SK-N-DZ (cell line): ENCODE data around the gene MROH9.
A peak's percentile ranks its signal among the peaks of the same experiment; 100 is the strongest.

ENCODE experiments used
- DNase-seq: peaks from one replicate; pipeline ENCODE4 v3.0.0-alpha.2; 2015; ENCODE audit warnings: low spot score

The MROH9 gene

DNA sequence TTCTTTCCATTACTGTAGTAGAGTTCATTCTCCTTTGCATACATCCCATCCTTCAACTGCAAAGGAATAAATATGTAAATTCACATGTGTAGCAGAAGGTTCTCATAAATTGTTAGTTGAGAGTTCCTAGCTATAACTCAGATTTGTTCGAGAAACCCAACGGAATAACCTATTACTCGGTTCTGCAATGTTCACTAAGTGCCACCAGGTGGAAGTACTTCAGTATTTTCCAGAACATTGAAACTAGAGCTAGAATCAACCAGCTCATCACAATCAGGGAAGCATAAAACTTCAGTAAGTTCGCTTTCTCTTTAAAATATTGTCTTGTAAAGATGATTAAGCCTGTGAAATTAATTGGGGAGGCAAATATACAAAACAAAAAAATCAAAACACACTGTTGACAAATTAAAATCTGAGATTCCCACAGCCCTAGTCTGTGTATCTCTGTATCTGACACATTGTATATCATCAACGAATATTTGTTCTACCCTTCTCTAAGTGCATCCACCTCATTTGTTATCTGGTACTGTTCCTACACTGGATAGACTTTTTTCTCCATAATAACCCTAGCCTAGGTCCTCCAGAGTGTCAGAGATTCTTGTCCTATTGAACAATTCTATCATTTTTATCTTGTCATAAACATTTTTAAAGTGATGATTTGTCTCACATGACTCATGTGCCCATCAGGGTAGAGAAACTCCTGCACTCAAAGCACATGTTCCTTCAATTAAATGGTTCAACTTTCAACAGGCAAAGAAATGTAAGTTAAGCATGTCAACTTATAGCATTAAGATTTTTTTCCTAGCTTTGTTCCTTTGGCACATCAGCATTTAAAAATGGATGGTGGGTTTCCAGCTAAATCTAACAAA, 31.9 kb downstream of the MROH9 start:
- DNase-seq, result peak; percentile 6

DNA sequence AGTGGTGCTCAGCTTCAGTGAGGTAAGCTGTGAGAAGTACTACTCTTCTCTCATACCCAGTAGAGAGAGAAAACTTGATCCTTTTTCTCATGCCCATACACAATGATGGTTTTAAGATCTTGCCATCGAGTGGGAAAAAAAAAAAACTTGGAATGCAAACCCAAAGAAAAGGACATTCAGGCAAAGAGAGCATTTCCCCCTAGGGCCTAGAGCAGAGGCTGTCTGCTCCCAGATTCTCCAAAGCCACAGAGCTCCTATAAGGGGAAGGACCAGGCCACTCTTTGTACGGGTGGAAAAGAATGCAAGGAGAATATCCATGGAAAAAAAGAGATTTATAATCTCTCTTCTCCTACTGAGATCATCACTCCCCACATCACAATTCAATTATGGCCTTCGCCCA, 34.9 kb downstream of the MROH9 start:
- no peak for DNase-seq

DNA sequence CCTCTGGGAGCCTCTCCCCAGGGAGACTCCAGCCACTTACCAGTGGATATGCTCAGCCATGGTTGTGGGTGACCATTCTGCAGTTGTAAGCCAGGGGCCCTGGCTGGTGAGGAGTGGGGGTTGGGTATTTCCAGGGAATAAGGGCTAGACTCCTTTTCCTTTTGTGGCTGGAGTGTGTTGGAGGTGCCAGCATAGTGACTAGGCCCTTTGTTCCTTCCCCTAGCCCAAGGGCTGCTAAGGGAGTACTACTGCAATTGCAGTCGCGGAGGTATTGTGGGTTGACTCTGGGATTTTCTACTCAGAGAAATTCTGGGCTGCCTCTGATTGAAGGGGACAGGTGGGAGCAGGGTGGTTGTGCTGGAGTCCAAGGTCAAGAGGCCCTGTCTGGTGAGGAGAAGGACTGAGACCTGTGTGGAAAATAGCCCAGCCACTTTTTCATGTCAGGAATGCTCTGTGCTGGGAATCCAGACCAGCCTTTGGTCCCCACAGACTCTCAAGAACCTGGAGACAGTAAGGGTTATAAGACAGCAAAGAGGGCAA, 43.1 kb downstream of the MROH9 start:
- DNase-seq, result no peak

DNA sequence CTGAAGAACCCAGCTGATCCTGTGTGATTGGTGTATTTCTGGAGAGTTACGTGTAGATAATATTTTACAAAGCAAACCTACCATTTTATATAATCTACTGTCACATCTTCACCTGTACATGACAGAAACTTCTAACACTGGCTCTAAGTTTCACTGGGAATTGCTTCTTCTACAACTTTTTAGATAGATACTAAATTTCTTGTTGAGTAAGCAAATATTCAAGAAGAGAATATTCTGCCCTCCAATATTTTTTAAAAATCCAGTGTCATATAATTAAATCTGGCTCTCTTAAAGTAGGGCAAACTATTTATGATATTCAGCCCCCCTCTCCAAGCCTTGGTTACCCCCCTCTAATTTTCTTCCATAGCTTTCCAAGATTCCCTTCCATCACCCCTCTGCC, 50.1 kb downstream of the MROH9 start:
- no peak for DNase-seq

DNA sequence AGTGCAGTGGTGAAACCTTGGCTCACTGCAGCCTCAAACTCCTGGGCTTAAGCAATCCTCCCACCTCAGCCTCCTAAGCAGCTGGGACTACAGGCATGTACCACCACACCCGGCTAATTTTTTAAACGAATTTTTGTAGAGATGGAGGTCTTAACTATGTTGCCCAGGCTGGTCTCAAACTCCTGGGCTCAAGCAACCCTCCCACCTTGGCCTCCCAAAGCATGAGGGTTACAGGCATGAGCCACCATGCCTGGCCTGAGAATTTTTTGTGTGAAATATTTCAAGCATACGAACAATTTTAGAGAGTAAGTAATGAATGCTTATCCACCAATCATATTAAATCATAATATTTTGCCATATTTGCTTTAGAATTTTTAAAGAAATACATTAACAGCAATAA, 51.6 kb downstream of the MROH9 start:
- DNase-seq, result no peak

DNA sequence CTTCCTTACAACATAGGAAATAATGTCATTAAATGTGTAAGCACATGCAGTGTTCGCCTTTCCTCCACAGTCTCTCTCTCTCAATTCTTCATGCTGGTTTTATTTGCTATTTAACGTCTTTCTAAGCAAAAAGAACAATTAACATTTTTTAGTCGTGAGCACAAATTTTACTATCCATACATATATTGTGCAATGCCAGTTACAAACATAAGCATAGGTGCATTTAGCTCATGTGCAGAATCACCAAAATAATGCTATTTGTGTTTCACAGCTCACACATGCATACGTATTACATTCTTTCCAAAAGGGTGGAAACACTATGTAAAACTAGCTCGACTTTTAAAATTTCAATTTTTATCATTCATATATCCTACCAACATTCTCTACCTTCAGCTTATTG, 52.1 kb downstream of the MROH9 start:
- no peak for DNase-seq

DNA sequence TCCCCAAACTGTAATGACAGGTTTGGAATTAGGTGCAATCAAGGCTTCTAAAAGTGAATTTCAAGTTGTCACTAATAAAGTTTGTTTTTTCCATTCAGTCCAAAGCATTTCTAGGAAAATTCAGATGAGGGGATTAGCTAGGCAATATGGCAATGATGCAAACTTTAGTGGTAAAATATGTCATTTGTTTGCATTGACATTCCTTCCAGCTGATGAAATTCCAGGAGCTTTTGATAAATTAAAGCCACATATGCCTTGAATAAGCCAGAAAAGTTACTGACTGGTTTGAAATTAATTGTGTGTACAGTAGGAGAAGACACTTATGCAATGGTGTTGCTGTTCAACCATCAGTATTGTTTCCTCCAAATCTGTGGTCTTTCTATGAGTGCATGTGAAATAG, 57.8 kb downstream of the MROH9 start:
- DNase-seq, result no peak

DNA sequence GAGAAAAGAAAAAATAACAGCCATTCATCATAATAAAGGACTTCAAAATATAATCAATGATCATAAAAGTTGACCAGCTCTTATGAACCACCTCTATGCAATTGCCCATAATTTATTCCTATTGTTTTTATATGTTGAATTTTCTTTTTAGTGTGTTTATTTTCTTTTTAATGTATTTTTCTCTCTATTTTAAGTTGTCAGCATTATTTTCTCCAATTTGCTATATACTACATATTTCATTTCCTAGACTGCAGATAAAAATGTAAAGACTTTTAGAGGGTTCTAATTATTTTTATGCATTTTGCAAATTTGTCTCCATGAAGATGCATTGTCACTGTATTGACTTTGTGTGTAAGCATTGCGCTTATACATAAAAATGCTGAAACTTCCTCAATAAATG, 58.4 kb downstream of the MROH9 start:
- DNase-seq, result no peak

DNA sequence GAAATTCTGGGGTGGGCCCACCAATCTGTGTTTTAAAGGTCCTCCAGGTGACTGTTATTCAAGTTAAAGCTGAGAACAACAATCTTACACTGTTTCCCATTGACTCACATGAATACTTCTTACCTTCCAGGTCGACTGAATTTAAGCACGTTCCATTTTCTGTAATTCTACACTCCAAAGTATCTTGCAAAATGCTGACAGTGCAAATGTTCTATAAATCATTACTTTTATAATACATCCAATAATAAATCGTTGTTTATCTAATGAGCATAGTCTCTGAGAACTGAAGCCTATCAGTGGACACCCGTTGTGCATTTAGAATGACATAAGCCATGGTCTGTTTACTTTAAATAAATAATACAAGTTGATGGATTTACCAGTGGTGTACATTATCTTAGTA, 79.5 kb downstream of the MROH9 start:
- no peak for DNase-seq

DNA sequence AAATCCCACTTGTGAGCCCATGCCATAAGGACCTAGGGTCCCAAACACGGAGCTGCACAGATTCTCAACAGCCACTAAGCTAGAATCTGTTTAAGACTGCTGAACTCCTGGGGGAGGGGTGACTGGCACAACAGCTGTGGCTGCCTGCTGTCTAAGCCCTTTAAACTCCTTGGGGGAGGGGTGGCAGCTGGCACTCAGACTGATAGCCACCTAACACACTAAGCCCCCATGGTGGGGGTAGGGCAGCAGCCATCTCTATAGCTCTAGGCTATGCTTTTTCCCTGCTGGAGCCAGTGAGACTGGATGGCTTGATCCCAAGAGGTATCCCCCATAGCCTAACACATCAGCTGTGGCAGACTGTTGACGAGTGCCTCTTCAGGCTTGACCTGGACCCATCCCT, 82.1 kb downstream of the MROH9 start:
- peak; percentile 1 for DNase-seq

DNA sequence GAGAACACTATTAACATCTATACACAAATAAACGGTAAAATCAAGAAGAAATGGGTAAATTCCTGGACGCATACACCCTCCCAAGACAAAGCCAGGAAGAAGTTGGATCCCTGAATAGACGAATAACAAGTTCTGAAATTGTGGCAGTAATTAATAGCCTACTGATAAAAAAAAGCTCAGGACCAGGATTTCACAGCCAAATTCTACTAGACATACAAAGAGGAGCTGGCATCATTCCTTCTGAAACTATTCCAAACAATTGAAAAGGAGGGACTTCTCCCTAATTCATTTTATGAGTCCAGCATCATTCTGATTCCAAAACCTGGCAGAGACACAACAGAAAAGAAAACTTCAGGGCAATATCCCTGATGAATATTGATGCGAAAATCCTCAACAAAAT, 84.6 kb downstream of the MROH9 start:
- no peak for DNase-seq

DNA sequence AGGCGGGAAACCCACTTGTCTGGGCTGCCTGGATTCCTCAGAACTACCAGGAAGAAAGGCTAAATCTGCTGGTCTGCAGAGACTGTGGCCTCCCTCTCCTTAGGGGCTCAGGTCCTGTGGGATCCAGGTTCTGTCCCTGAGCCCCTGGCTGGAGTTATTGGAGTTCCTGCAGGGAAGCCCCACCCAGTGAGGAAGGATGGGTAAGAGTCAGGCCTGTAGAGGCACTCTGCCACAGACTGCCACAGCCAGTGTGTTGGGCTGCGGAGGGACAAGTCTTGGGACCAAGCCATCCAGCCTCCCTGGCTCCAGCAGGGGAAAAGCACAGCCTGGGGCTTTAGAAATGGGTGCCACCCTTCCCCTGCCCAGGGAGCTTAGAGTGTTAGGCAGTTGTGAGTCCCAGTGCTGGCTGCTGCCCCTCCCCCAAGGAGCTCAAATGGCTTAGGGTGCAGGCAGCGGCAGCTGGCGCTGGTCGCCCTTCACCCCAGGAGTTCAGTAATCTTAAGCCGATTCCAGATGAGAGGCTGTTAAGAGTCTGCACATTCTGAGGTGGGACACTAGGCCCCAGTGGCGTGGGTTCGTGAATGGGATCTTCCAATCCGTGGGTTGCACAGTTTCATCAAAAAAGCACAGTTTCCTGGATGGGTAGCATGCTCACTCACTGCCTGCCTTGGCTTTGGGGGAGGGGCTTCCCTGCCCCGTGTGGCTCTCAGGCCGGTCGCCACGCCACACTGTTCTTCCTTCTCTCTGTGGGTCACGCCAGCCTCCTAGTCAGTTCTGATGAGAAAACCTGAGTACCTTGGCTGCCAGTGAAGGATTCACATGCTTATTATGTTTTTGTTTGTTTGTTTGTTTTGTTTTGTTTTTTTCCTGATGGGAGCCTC, 97.7 kb downstream of the MROH9 start:
- DNase-seq, result no peak

DNA sequence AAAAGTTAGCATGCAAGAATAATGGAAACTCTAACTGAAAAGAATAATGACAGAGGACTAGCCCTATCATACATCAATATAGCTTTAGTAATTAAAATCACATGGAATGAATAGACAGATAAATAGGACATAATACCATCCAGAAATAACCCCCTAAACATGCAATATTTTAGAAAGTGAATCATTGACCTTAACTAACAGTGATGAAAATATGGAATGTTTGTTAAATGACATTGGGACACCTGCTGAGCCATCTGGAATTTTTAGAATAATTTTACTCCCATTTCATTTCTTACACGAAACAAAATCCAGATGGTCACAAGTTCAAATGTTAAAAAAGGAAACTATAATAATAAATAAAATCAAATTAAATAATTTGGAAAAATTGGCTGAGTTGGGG, 102.3 kb downstream of the MROH9 start:
- no peak for DNase-seq

DNA sequence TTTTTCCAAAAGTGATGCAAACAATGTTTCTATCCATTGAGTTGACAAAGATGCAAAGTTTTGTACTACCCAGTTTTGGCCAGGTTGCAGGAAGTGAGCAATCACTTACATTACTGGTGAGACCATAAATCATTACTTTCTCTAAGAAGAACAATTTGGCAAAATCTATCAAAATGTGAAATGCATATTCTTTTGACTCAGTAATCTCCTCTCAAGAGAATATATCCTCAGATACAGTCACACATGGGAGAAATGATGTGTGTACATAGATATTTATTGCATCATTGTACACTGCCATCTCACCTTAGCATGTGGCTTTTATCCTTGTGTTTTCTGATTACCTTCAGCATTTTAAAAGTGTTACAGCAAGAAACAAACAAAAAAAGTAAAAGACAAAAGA, 103.0 kb downstream of the MROH9 start:
- DNase-seq, result no peak

DNA sequence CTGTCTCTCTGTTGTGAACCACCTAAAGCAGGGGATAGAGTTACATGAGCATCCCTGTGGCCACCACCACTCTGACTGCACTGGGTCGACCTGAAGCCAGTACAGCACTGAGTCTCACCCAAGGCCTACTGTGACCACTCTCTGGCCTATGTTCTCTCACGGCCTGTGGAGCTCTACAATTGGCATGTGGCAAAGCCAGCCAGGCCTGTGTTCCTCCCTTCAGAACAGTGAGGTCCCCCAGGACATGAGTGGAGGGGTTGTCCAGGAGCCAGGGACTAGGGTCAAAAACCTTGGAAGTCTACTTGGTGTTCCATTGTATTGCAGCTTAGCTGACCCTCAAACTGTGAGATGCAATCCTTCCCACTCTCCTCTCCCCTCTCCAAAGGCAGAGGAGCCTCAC, 112.7 kb downstream of the MROH9 start:
- DNase-seq, result no peak

DNA sequence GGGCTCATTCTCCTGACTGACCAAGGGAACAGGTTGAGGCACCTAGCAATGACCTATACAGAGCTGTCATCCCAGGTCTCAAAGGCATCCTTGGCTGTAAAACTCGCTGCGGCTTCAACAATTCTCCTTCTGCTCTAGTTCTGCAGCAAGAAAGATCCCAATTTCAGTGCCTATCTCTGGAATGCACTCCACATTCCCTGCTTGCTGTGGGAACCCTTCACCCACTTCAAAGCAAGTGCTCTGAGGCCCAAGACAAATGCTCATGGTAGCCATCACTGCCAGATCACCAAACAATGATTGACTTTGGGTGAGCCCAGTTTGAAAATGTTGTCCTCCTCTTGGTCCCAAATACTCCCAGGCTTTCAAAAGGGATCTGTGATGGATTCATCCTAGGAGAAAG, 117.6 kb downstream of the MROH9 start:
- DNase-seq, result no peak

DNA sequence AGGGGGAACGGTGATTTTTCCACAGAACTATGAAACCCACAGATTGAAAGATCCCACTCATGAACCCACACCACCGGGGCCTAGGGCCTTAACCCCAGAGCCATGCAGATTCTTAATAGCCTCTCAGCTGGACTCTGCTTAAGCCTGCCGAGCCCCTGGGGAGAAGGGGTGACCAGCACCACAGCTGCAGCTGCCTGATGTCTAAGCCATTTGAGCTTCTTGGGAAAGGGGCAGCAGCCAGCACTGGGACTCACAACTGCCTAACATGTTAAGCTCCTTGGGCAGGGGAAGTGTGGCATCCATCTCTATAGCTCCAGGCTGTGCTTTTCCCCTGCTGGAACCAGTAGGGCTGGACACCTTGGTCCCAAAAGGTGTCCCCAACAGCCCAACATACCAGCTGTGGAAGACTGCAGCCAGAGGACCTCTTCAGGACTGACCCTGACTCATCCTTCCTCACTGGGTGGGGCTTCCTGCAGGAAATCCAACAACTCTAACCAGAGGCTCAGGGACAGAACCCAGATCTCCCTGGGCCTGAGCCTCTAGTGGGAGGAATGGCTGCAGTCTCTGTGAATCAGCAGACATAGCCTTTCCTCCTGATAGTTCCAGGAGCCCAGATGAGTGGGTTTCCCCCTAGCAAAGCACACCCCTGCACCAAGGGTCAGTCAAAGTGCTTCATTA, 120.8 kb downstream of the MROH9 start:
- DNase-seq, result no peak

DNA sequence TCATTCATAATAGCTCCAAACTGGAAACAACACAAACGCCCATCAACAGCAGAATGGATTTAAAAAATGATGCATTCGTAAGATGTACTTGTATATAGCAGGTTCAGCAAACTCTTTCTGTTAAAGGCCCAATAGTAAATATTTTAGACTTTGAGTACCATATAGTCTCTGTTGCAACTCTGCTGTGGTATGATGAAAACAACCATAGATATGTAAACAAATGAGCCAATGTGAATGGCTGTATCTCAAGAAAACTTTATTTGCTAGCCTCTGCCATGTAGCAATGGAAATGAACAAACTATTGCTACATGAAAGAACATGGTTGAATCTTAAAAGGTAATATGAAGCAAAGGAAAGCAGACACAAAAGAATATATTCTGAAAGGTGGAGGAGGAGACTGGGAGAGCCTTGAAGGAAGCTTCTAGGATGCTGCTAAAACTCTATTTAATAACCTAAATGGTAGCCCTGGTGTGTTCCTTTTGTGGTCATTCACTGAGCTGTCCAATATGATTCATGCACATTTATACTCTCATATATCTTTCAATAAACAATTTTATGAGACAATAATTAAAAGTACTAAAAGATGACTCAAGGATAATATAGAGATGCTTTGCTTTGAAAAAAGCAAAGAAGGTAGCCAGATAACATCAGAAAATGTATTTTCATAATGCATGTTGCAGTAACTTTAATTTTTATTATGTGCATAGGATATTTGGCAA, 126.2 kb downstream of the MROH9 start:
- no peak for DNase-seq

DNA sequence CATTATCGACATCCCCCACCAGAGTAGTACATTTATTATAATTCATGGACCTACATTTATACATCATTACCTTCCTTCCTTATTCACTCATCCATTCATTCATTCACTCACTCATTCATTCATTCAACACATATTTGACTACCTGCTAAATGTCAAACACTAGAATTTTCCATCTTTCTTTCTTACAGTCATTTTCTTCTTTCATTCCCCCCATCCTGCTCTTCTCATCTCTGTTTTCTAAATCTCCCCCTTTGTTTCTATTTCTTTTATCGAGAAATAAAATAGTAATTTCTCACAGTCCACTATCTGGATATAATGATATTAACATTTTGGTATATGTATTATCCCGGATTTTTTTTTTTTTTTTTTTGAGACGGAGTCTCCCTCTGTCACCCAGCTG, 127.6 kb downstream of the MROH9 start:
- DNase-seq, result no peak

DNA sequence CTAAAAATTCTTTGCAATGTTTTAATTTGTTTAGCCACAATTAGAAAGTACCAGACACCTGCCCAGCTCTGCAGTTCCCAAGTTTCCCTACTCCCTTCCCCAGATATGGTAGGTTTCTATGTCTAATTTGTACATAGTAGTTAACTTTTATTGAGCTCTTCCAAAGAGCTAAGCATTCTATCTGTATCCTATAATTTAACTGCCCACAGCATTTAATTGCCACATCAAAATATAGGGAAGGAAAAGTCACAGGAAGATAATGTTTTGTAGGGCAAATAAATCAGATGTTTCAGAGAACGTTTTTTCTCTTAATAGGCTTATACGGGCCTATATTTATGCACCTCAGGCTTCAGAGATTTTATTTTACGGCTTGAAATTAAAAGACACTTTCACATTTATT, 139.7 kb downstream of the MROH9 start:
- DNase-seq, result no peak

DNA sequence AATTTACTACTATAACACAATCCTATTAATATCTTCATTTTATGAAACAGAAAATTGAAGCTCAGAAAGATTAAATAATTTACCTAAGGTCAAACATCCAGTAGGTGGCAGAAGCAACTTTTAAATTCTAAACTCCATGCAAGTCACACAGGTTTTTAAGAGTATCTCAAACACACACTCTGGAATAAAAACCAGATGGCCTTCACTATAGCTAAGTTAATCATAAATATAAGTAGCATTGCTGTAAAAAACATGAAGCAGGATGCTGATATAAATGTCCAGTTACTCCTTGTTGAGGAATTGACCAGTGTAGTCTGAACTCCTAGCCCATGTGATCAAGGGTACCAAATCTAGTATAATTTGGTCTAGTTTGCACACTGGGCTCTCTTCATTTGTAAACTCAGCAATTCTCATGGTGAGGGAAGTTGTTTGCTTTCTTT, 146.0 kb downstream of the MROH9 start:
- DNase-seq, result no peak
